Cerebellar cortex (tissue), 1 donor: Measurements from ENCODE around the gene BCAT1.
"Not testable (repeated sequence)": the region's sequence is repeated elsewhere in the genome, so short reads cannot be mapped to it uniquely, and the experiment has no call there.

Experiments used
- DNase-seq: peaks from one replicate; pipeline ENCODE4 v3.0.0-alpha.2; 2015; ENCODE audit warnings: low spot score

BCAT1 gene

GRCh38 chr12:24956351-24956750 is 7.5 kb upstream of the BCAT1 start:
- not testable (repeated sequence) for DNase-seq

DNA sequence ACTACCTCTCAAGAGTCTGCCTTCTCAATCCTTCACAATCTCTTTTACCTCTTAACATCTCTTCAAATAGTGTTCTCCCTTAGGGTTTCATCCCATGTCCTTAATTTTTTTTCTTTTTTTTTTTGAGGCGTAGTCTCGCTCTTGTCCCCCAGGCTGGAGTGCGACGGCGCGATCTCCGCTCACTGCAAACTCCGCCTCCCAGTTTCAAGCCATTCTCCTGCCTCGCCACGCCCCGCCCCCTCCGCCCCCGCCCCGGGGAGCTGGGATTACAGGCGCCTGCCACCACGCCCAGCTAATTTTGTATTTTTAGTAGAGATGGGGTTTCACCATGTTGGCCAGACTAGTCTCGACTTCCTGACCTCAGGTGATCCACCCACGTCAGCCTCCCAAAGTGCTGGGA is 7.0 kb upstream of the BCAT1 start:
- DNase-seq = no peak

GRCh38 chr12:24955389-24955788 is 6.5 kb upstream of the BCAT1 start:
- no peak for DNase-seq

DNA sequence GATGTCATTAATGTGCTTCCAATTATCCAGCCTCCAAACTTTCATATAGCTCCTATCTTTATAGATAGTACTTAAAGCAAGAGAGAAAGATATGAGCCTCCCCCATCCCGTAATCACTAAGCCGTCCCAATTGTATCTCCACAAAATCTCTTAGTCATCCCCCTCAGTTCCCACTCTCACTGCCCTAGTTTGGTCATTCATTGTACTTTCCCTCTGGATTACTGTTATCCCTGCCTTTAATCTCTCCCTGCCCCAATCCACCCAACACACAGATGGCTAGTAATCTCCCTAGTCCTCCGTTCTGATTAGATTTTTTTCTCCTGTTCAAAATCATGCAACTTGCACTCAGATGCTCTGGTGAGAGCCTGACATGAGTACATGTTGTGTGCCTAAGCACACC is 5.4 kb upstream of the BCAT1 start:
- no peak for DNase-seq

GRCh38 chr12:24952389-24952788 is 3.5 kb upstream of the BCAT1 start:
- no peak for DNase-seq

DNA sequence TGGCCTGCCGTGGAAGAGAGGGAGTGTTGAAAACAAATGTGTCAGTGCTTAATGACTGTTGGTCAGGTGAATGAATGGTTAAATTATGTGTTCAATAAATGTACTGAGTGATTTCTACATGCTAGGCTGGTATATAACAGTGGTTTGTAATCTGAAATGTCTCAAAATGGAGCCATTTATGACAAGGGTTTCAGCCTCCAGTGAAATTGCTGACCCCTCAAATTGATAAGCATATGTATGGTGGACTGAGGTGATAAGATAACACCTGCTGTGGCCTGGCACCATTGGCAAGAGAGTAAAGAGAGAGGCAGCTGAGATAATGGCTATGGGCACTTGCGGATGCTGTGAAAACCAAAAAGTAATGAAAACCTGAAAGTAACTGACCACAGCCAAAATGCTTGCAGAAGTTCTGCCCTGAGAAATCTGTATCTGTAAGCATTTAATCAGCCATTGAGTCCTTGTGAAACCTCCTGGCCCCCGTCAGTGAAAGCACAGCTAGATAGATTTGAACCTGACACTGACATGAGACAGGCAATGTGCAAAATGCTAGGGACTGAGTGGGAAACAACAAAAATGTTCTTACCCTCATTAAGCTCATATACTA is 1.4 kb upstream of the BCAT1 start:
- DNase-seq = no peak

DNA sequence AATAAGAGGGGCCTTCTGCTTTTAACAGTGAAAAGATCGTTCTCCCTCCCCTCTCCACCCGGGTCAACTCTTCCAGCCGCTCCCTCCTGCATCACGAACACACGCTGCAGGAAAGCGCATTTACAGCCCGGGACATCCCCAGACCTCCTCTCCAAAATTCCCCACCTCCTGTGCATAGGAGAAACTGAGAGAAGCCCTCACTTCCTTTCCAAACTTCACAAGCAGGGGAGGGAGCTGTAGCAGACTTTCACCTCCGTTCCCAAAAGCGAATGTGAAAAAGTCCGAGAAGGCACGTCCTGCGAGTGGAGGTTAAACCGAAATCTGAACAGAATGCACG is 513 bp downstream of the BCAT1 start:
- no peak for DNase-seq

DNA sequence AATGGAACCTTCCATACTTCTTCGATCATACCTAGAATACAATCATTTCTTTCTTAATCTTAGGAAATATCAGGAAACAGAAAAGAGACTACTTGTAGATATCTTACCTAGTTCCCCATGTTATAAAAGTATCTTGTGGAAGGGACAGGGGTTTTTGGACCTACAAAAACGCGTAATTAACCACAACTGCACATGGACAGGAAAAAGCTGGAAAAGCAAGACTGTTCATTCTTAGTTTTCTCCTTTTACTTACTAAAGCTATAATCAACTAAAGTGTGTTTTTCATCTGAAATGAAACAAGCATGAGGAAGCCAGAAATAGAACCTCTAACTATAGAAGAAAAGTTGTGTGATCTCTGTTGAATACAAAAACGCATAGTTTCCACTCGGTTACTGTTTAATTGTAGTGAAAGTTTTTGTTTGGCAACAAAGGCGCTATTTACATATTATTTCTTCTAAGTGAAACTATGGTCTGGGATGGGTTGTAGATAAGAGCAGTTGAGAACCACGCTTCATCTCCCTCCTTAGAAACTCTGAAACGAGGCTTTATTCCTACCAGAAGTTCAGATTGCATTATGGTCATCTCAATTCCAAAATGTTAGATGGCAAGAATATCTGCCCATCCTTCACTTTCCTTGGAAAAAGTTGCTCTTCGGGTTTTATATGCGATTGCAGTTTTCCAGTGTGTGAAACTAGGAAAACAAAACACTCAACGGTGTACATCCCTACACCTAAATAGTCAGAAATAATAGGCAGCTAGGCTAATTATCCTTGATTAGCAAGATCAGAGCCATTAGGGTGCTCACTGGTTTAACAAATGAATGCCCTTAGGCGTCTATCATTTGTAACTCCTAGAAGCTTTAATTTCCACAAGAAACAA is 1.1 kb downstream of the BCAT1 start:
- DNase-seq = no peak

- no peak for DNase-seq
Measured at GRCh38 chr12:24945845-24946244, 3.1 kb downstream of the BCAT1 start.

GRCh38 chr12:24945039-24945438 is 3.9 kb downstream of the BCAT1 start:
- DNase-seq = no peak

DNA sequence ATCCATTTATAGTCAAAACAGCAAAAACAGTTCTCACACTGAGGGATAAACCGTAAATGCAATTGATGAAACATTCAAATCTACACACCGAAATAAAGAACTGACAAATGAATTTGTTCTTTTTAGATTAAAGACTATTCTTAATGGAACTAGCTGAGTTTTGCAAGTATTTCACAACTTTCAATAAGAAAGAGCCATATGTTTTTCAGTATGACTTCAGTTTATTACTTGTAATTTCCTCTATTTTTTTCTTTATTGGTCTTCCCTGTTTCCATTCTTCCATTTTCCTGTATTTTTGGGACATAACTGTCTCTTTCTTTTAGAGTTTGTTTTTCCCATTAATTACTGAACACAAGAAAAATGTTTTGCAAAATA is 4.3 kb downstream of the BCAT1 start:
- no peak for DNase-seq

GRCh38 chr12:24943947-24944600 is 4.8 kb downstream of the BCAT1 start:
- no peak for DNase-seq

GRCh38 chr12:24940157-24940556 is 8.7 kb downstream of the BCAT1 start:
- no peak for DNase-seq

DNA sequence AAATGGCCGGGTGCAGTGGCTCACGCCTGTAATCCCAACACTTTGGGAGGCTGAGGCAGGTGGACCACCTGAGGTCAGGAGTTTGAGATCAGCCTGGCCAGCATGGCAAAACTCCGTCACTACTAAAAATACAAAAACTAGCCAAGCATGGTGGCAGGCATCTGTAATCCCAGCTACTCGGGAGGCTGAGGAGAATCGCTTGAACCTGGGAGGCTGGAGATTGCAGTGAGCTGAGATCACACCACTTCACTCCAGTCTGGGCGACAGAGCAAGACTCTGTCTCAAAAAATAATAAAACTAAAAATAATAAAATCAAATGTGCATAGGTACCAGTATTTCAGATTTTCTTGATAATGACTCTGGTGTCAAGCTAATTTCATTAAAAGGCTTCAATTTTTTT is 9.3 kb downstream of the BCAT1 start:
- DNase-seq = not testable (repeated sequence)

GRCh38 chr12:24938341-24938740 is 10.6 kb downstream of the BCAT1 start:
- no peak for DNase-seq

GRCh38 chr12:24937553-24938244 is 11.2 kb downstream of the BCAT1 start:
- no peak for DNase-seq

DNA sequence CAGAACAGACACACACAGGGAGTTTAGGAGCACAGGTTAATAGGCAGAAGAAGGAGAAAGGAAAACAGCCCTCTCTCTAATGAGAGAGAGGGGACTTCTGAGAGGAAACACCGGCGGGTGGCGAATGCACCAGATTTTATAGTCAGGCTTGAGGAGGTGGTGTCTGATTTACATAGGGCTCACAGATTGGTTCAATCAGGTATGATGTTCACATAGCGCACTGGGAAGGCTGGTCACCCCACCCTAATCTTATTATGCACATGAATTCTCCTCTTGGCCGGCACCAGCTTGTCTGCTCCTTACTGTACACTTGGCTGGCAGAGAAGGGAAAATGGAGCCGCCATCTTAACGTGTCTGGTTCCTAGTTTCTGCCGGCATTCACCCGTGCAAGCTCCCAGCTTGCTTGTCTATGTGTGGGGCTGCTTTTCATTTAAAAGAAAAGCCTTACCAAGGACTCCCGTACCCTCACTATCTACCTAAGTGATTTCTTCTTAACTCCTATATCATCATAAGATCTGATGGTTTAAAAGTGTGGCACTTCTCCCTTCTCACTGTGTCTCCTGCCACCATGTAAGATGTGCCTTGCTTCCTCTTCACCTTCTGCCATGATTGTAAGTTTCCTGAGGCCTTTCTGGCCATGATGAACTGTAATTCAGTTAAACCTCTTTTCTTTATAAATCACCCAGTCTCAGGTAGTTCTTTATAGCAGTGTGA is 15.1 kb downstream of the BCAT1 start:
- DNase-seq = no peak

GRCh38 chr12:24931666-24932405 is 17.1 kb downstream of the BCAT1 start:
- DNase-seq = no peak

GRCh38 chr12:24929953-24930352 is 18.9 kb downstream of the BCAT1 start:
- no peak for DNase-seq

GRCh38 chr12:24928533-24929306 is 20.2 kb downstream of the BCAT1 start:
- DNase-seq = not testable (repeated sequence)

DNA sequence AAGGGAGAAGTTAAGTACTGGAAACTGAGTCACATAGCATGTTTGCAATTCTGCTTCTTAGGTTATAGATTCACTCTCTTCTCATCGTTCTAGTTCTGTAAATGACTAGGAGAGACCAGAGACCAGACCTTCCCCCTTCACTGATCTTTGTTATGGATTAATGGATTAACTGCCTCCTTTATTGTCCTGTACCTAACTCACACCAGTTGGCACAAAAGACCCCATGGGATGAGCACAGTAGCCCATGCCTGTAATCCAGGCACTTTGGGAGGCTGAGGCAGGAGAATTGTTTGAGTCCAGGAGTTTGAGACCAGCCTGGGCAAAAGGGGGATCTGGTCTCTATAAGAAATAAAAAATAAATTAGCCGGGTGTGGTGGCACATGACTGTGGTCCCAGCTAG is 20.8 kb downstream of the BCAT1 start:
- DNase-seq = no peak
